B cell (primary cell): ENCODE measurements around the gene ADGRB2.

Experiments
- EZH2 ChIP-seq: IDR thresholded peaks from 2 replicates; pipeline ENCODE4 v1.6.1; 2012; ENCODE audit warnings: borderline replicate concordance, low read depth, mild to moderate bottlenecking, moderate library complexity, low read length; ENCODE audit not compliant: insufficient read depth, poor library complexity, severe bottlenecking
- TF ChIP-seq, protein P1 (sequence below): fragments of 200-600 bp; IDR thresholded peaks from one replicate; pipeline ENCODE4 v1.8.0; 2022; ENCODE audit warnings: antibody characterized with exemption, mild to moderate bottlenecking

DNA sequence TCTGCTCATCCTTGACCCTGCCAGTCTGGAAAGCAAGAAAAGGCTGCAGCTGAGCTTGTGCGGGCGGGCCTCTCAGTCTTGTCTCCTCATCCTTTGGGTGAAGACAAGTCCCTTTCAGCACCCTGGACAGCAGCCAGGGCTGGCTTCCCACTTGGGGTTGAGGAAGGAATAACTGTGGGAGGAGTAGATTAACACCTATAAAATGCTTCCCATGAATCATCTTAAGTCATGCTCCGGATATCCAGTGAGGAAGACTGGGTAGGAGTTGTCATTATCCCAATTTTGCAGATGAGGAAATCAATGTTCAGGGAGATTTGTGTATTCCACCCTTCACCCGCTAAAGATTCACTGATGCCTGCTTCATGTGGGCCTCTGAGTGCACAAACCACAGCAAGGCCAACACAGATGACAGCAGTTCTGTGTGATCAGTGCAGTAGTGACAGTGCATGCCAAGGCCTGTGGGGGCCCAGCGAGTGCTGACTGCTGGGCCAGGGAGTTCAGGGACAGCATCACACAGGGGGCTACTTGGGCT, 40.2 kb downstream of the ADGRB2 start:
- TF ChIP-seq, protein P1, sequence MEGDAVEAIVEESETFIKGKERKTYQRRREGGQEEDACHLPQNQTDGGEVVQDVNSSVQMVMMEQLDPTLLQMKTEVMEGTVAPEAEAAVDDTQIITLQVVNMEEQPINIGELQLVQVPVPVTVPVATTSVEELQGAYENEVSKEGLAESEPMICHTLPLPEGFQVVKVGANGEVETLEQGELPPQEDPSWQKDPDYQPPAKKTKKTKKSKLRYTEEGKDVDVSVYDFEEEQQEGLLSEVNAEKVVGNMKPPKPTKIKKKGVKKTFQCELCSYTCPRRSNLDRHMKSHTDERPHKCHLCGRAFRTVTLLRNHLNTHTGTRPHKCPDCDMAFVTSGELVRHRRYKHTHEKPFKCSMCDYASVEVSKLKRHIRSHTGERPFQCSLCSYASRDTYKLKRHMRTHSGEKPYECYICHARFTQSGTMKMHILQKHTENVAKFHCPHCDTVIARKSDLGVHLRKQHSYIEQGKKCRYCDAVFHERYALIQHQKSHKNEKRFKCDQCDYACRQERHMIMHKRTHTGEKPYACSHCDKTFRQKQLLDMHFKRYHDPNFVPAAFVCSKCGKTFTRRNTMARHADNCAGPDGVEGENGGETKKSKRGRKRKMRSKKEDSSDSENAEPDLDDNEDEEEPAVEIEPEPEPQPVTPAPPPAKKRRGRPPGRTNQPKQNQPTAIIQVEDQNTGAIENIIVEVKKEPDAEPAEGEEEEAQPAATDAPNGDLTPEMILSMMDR: no peak
- no peak for TF ChIP-seq EZH2
